HepG2 (cell line): ENCODE measurements around the gene ELMOD1. TPM values are rescaled to one million over a fixed set of nuclear protein-coding genes. Genes with fewer than 3 reads are reported as not detected.

Source experiments
- ATAC-seq: fragments of 200-7000 bp; cut with Tn5 transposase; 3 replicates; pipeline ENCODE4 v1.9.1; 2020; ENCODE audit warnings: mild to moderate bottlenecking, moderate library complexity
- BruUV-seq: library from RNA; stranded (reverse); fragments of 400-500 nt; replicated peaks from 2 replicates; lab custom pipeline; 2021; lab: Mats Ljungman, UMichigan
- CTCF ChIA-PET: fragments of 300-600 bp; formaldehyde crosslinking; extraction: SDS; loops from one replicate; lab custom pipeline; 2021; ENCODE audit warnings: low total read pairs, inconsistent platforms, low intra/inter-chr PET ratio; lab: Yijun Ruan, JAX
- POLR2A ChIA-PET: fragments of 350-600 bp; sonication (Branson Sonifier 250); formaldehyde crosslinking; loops from one replicate; lab custom pipeline; 2020; ENCODE audit warnings: antibody characterized with exemption, inconsistent platforms; lab: Yijun Ruan, JAX
- DNase-seq: peaks from one replicate; pipeline ENCODE4 v3.0.0-alpha.2; 2015; ENCODE audit warnings: low spot score
- FAIRE-seq: peaks from 3 replicates; lab custom pipeline; 2011; peaks lifted over from hg19 to GRCh38; lab: Jason Lieb, UNC
- H2AFZ ChIP-seq: one replicate; pipeline ENCODE4 v1.6.1; 2011; ENCODE audit warnings: low read length, inconsistent platforms
- H3K27ac ChIP-seq: fragments of 300-600 bp; 3 replicates; pipeline ENCODE4 v1.8.0; 2011; ENCODE audit warnings: mixed run types, mild to moderate bottlenecking, mixed read lengths, low read length, inconsistent platforms; ENCODE audit not compliant: insufficient read depth; ENCODE audit errors: extremely low read length
- H3K27me3 ChIP-seq, 2 experiments: fragments of 200-600 bp in 1 of 2; 2 replicates in 1 of 2; 3 replicates in 1 of 2; pipeline versions ENCODE4 v1.6.0 to v1.8.0; 2011; ENCODE audit warnings: low read length in 2 of 2, mild to moderate bottlenecking in 2 of 2, moderate library complexity in 2 of 2, inconsistent platforms in 1 of 2; ENCODE audit not compliant: insufficient read depth in 2 of 2, control insufficient read depth in 1 of 2
- H3K36me3 ChIP-seq, 2 experiments: fragments of 200-600 bp in 1 of 2; replicated peaks in 1 of 2; 2 replicates in 1 of 2; 3 replicates in 1 of 2; pipeline versions ENCODE4 v1.5.1 to v1.8.0; 2011; ENCODE audit warnings: low read length in 2 of 2, inconsistent platforms in 1 of 2; ENCODE audit not compliant: insufficient read depth in 2 of 2, control insufficient read depth in 1 of 2
- H3K4me1 ChIP-seq: 2 replicates; pipeline ENCODE4 v1.5.1; 2012; ENCODE audit warnings: low read length, inconsistent platforms; ENCODE audit not compliant: insufficient read depth
- H3K4me2 ChIP-seq: 2 replicates; pipeline ENCODE4 v1.6.0; 2011; ENCODE audit warnings: low read depth, low read length, inconsistent platforms
- H3K4me3 ChIP-seq, 3 experiments: fragments of 200-600 bp in 1 of 3; sonication (generic), shearing (Covaris generic) in 1 of 3; replicated peaks in 1 of 3; 2 replicates each; pipeline ENCODE4 v1.5.1; 2011 to 2016; ENCODE audit warnings: low read length in 3 of 3, inconsistent platforms in 2 of 3, low read depth in 2 of 3, mild to moderate bottlenecking in 2 of 3, control low read depth in 1 of 3, mixed read lengths in 1 of 3; ENCODE audit not compliant: insufficient read depth in 1 of 3
- H3K79me2 ChIP-seq: one replicate; pipeline ENCODE4 v1.6.1; 2011; ENCODE audit warnings: low read length, inconsistent platforms; ENCODE audit not compliant: insufficient read depth
- H3K9ac ChIP-seq: 2 replicates; pipeline ENCODE4 v1.6.0; 2011; ENCODE audit warnings: mild to moderate bottlenecking, low read depth, low read length, inconsistent platforms; ENCODE audit not compliant: insufficient read depth
- H3K9me3 ChIP-seq: 2 replicates; pipeline ENCODE4 v1.5.1; 2012; ENCODE audit warnings: mild to moderate bottlenecking, low read length
- H4K20me1 ChIP-seq: 2 replicates; pipeline ENCODE4 v1.6.0; 2011; ENCODE audit warnings: inconsistent platforms, mild to moderate bottlenecking, low read length, moderate library complexity; ENCODE audit not compliant: insufficient read depth
- HNRNPL ChIP-seq: fragments of 200-400 bp; formaldehyde crosslinking; IDR thresholded peaks from 2 replicates; pipeline ENCODE4 v1.6.1; 2017; ENCODE audit warnings: mild to moderate bottlenecking, low read depth, low read length
- MAFF ChIP-seq: IDR thresholded peaks from 2 replicates; pipeline ENCODE4 v1.6.1; 2011; ENCODE audit warnings: low read depth, low read length, improper control_type of control experiment
- MAFK ChIP-seq, 2 experiments: IDR thresholded peaks in 1 of 2; conservative IDR thresholded peaks in 1 of 2; 2 replicates each; pipeline ENCODE4 v1.6.1; 2011; ENCODE audit warnings: improper control_type of control experiment in 2 of 2, low read length in 2 of 2
- MYC ChIP-seq: sonication (generic); formaldehyde crosslinking; IDR thresholded peaks from 2 replicates; pipeline ENCODE4 v1.9.0; 2021; ENCODE audit warnings: missing genetic modification reagents, borderline replicate concordance
- ZBTB38 ChIP-seq: sonication (generic); formaldehyde crosslinking; IDR thresholded peaks from 2 replicates; pipeline ENCODE4 v1.5.1; 2020; ENCODE audit warnings: mild to moderate bottlenecking, missing genetic modification reagents
- ZNF296 ChIP-seq: sonication (generic); formaldehyde crosslinking; conservative IDR thresholded peaks from 2 replicates; pipeline ENCODE4 v1.5.0; 2020; ENCODE audit warnings: mild to moderate bottlenecking, missing genetic modification reagents
- WGBS: methylation state at CpG from one replicate; pipeline ENCODE4 v1.1.6; 2017; ENCODE audit warnings: low lambda C conversion rate; 5-methylcytosine and 5-hydroxymethylcytosine counted together
- in situ Hi-C: cut with HindIII; loops from 2 replicates; pipeline ENCODE4 v1.10.0; 2017; ENCODE audit warnings: low pct_unique_long_range_greater_than_20kb; ENCODE audit not compliant: extremely low pct_ligation_motif_present
- intact Hi-C: fragments of 100-400 bp; cut with micrococcal nuclease; formaldehyde crosslinking; loops from one replicate; pipeline ENCODE4 v1.10.0; 2022; ENCODE audit not compliant: unreplicated experiment
- polyA plus RNA-seq, 8 experiments: library from polyadenylated mRNA; depleted of rRNA in 3 of 8; stranded (reverse) in 7 of 8; unstranded in 1 of 8; fragments of >200 nt; fragmentation: Illumina TruSeq in 4 of 8; extraction: Trizol in 4 of 8; gene quantifications; 2 replicates each; pipeline versions ENCODE4 v1.2.1 to v1.2.3, GENCODE V29; 2011 to 2016; ENCODE audit warnings: low read depth in 4 of 8, missing spikeins in 1 of 8, mixed read lengths in 1 of 8; ENCODE audit not compliant: insufficient read depth in 1 of 8
- total RNA-seq, 5 experiments: library from RNA; depleted of rRNA; stranded (reverse); fragments of >200 nt; fragmentation: Illumina TruSeq; extraction: Trizol; gene quantifications; 2 replicates each; pipeline ENCODE4 v1.2.3, GENCODE V29; 2016; ENCODE audit warnings: low read depth in 1 of 5
- TF ChIP-seq, protein P1 (sequence below): sonication (generic); formaldehyde crosslinking; IDR thresholded peaks from 2 replicates; pipeline ENCODE4 v1.5.0; 2020; ENCODE audit warnings: mild to moderate bottlenecking, missing genetic modification reagents, moderate library complexity

ELMOD1 gene
- total and polyA plus RNA-seq, 2 of the 13 experiments (the other 11 are each of a cell fraction or from before 2014, with no cell fraction given), result not detected

DNA sequence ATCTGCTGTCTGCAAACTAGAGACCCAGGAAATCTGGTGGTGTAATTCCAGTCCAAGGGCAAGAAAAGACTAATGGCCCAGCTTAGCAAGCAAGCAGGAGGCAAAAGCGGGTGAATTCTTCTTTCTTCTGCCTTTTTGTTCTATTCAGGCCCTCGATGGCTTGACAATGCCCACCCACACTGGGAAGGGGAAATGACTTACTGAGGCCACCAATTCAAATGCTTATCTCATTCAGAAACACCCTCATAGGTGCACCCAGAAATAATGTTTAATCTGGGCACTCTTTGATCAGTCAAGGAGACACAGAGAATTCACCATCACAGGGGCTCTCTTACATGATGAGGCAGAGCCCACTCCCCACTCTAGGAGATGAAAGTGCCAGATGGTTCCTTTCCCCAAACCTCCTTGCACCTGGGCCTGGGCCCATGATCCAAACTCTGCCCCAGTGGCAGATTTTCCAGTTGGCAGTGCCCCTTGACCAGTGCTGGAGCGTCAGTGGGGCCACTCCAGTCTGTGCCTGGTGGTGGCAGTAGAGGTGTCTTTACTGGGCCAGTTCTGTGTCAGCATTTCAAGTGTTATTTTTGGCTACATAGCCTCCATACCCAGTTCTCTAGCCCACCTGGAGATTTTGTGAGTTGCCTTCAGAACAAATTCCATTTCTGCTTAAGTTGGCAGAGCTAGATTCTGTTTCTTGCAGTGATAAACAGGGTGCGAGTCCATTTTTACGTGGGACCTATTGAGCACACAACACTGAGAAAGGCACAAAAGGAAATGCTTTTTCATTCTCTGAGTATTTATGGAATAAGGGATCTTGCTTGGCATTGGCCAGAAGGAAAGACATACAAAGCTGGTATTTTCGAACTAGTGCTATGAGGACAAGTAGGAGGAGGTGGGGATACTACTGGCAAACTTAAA, 7.5 kb downstream of the ELMOD1 start:
- Histone ChIP-seq H3K27me3 (peaks cover 0 to 6% of the 10 kb centered on the region in 2 experiments; a peak in 1 of 5 replicates), H3K4me1 (no peaks in the 10 kb centered on the region), H3K9ac (no peak overlapping the region), H3K36me3 (no peaks in the 10 kb centered on the region), H3K4me3 (no peak overlapping the region), H3K27ac (no peak overlapping the region), H3K79me2 (no peaks in the 10 kb centered on the region), H4K20me1 (no peaks in the 10 kb centered on the region), H3K9me3 (no peaks in the 10 kb centered on the region), H3K4me2 (no peak overlapping the region), H2AFZ (no peak overlapping the region)
- peak; percentile 98 for ATAC-seq
- in situ Hi-C loops, result no loop called here
- ChIA-PET CTCF (no interaction called here), POLR2A (no interaction called here)
- no TSS peak for BruUV-seq
- intact Hi-C loops, result no loop called here
- FAIRE-seq, result no peak
- no peak for DNase-seq
- TF ChIP-seq ZNF296 (CRISPR knock-in tag), result no peak
- peak; percentile 24; the same call in 1 of the 2 replicates for TF ChIP-seq MAFF
- TF ChIP-seq, protein P1, sequence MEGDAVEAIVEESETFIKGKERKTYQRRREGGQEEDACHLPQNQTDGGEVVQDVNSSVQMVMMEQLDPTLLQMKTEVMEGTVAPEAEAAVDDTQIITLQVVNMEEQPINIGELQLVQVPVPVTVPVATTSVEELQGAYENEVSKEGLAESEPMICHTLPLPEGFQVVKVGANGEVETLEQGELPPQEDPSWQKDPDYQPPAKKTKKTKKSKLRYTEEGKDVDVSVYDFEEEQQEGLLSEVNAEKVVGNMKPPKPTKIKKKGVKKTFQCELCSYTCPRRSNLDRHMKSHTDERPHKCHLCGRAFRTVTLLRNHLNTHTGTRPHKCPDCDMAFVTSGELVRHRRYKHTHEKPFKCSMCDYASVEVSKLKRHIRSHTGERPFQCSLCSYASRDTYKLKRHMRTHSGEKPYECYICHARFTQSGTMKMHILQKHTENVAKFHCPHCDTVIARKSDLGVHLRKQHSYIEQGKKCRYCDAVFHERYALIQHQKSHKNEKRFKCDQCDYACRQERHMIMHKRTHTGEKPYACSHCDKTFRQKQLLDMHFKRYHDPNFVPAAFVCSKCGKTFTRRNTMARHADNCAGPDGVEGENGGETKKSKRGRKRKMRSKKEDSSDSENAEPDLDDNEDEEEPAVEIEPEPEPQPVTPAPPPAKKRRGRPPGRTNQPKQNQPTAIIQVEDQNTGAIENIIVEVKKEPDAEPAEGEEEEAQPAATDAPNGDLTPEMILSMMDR, result peak; percentile 49
- no peak for TF ChIP-seq ZBTB38 (CRISPR knock-in tag)
- TF ChIP-seq MYC, result no peak
- peak in 1 of 2 experiments; percentile 14; a peak in 2 of 4 replicates for TF ChIP-seq MAFK (conservative IDR thresholded peaks at IDR 0.05 in 1 of 2, IDR thresholded peaks at IDR 0.05 in 1 of 2; ENCODE audit: low read length in 2 of 2)
- 0 out of 2 replicates have a peak, but pooled peaks have one; percentile 57 for TF ChIP-seq HNRNPL
- 6% methylated on average over 6 of the region's 6 CpGs for WGBS
